IPS-15b (cell line): ENCODE measurements around the gene C10orf67.
"Not testable (repeated sequence)": the region's sequence is repeated elsewhere in the genome, so short reads cannot be mapped to it uniquely, and the experiment has no call there.

Source experiments
- H3K27me3 ChIP-seq: one replicate; pipeline ENCODE4 v1.6.1; 2013; ENCODE audit warnings: low read length; ENCODE audit not compliant: control insufficient read depth, insufficient read depth
- H3K36me3 ChIP-seq: one replicate; pipeline ENCODE4 v1.6.1; 2013; ENCODE audit warnings: low read length; ENCODE audit not compliant: control insufficient read depth, insufficient read depth
- H3K4me1 ChIP-seq: one replicate; pipeline ENCODE4 v1.6.1; 2013; ENCODE audit warnings: mild to moderate bottlenecking, low read length; ENCODE audit not compliant: control insufficient read depth, insufficient read depth
- H3K4me3 ChIP-seq: one replicate; pipeline ENCODE4 v1.5.1; 2013; ENCODE audit warnings: low read depth, low read length
- H3K9ac ChIP-seq: one replicate; pipeline ENCODE4 v1.6.1; 2013; ENCODE audit warnings: low read depth, mild to moderate bottlenecking, low read length
- H3K9me3 ChIP-seq: one replicate; pipeline ENCODE4 v1.6.1; 2013; ENCODE audit warnings: mild to moderate bottlenecking, low read length; ENCODE audit not compliant: control insufficient read depth, insufficient read depth

The C10orf67 gene

GRCh38 chr10:23284155-23284554 is 60.4 kb downstream of the C10orf67 start:
- H3K36me3 ChIP-seq, result no peaks in the 10 kb centered on the region

DNA sequence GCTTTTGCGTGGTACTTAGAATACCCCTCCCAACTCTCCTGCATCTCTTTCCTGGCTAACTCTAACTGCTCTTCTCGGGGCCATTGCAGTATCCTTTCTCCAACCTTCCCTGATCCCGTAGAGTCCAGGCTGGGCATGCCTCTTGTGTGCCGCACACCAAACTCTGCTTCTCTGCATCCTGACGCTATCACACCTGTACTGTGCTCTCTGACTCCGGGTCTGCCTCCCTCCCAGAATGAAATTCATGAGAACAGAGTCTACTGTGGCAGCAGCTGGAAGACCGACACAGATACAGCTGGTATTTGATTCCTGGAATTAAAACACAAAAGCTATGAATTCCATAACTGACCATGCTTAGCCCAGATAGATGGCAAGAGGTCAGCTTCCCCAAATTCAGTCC is 60.9 kb downstream of the C10orf67 start:
- Histone ChIP-seq H3K9me3 (no peaks in the 10 kb centered on the region), H3K4me1 (peaks cover 10% of the 10 kb centered on the region), H3K9ac (no peak overlapping the region), H3K36me3 (no peaks in the 10 kb centered on the region), H3K27me3 (no peaks in the 10 kb centered on the region), H3K4me3 (no peak overlapping the region)

More at GRCh38 chr10:23284155-23284554, 60.4 kb downstream of the C10orf67 start:
- H3K4me3 ChIP-seq, result no peak overlapping the region
- no peak overlapping the region for H3K9ac ChIP-seq
- H3K4me1 ChIP-seq, result peaks cover 9% of the 10 kb centered on the region
- no peaks in the 10 kb centered on the region for H3K9me3 ChIP-seq
- no peaks in the 10 kb centered on the region for H3K27me3 ChIP-seq

GRCh38 chr10:23281044-23281433 is 63.6 kb downstream of the C10orf67 start:
- H3K36me3 ChIP-seq, result no peaks in the 10 kb centered on the region
- no peaks in the 10 kb centered on the region for H3K9me3 ChIP-seq
- no peaks in the 10 kb centered on the region for H3K27me3 ChIP-seq
- H3K9ac ChIP-seq, result no peak overlapping the region
- peaks cover 10% of the 10 kb centered on the region for H3K4me1 ChIP-seq
- peak overlapping the region; percentile 28 for H3K4me3 ChIP-seq

DNA sequence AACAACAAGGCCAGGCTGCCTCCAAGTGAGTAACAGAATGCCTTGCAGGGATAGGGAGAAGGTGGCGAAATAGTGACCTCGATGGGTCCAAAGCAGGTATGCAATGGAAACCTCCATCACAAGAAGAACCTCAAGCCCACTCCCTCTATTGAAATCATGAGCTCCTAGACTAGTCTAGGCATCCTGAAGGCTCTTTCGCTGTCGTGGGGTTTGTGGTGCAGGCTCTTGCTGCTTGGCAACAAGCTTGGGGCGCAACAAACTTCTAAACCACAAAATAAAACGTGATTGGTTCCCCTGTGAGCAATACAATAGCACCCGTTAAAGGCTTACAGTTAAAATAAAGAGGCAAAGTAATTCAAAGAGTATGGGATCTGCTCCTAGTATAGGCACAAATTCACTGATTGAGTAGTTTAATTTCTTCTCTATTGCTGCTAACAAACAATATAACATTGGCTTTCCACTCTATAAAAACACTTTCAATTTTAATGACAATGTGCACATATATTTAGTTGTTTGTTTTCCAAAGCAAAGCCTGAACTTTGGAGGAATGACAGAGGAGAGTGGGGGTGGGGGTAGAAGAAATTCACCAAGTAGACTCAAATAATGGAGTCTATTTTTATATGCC is 64.1 kb downstream of the C10orf67 start:
- Histone ChIP-seq H3K4me1 (peaks cover 10% of the 10 kb centered on the region), H3K9me3 (no peaks in the 10 kb centered on the region), H3K9ac (no peak overlapping the region), H3K27me3 (no peaks in the 10 kb centered on the region), H3K36me3 (no peaks in the 10 kb centered on the region), H3K4me3 (peak overlapping the region; percentile 28)

DNA sequence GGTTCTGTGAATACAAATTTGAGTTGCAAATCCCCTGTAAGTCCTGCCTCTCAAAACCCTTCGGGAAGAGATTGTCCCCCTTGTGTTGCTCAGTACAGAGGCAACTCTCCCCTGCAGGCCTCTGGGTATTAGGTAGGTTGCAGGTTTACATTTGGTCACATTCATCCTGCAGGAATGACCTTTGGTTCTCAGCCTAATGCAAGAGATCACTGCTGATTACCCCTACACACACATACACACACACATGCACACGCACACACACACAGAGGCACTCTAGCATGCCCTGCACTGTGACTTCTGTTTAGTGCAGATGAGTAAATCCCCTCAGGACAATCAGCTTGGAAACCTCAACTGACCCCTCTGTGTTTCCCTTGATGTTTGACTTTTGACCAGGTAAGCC is 69.2 kb downstream of the C10orf67 start:
- Histone ChIP-seq H3K9ac (no peak overlapping the region), H3K36me3 (no peaks in the 10 kb centered on the region), H3K4me1 (peaks cover 6% of the 10 kb centered on the region), H3K9me3 (no peaks in the 10 kb centered on the region), H3K27me3 (no peaks in the 10 kb centered on the region), H3K4me3 (no peak overlapping the region)

DNA sequence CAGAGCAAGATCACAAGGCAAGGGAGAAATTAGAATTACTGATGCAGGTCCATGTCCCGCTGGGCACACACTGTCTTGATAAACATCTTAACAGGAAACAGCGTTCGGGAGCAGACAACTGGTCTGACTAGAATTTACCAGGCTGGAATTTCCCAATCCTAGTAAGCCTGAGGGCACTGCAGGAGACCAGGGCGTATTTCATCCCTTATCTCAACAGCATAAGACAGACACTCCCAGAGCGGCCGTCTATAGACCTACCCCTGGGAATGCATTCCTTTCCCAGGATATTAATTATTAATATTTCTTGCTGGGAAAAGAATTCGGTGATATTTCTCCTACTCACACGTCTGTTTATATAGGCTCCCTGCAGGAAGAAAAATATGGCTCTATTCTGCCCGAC is 70.4 kb downstream of the C10orf67 start:
- not testable (repeated sequence) for H3K36me3 ChIP-seq, H3K4me1 ChIP-seq, H3K4me3 ChIP-seq, H3K27me3 ChIP-seq, H3K9me3 ChIP-seq, H3K9ac ChIP-seq

- Histone ChIP-seq H3K9ac (no peak overlapping the region), H3K9me3 (no peaks in the 10 kb centered on the region), H3K27me3 (no peaks in the 10 kb centered on the region), H3K36me3 (no peaks in the 10 kb centered on the region), H3K4me1 (no peaks in the 10 kb centered on the region), H3K4me3 (no peak overlapping the region)
Observed at GRCh38 chr10:23270531-23270930, 74.1 kb downstream of the C10orf67 start.

DNA sequence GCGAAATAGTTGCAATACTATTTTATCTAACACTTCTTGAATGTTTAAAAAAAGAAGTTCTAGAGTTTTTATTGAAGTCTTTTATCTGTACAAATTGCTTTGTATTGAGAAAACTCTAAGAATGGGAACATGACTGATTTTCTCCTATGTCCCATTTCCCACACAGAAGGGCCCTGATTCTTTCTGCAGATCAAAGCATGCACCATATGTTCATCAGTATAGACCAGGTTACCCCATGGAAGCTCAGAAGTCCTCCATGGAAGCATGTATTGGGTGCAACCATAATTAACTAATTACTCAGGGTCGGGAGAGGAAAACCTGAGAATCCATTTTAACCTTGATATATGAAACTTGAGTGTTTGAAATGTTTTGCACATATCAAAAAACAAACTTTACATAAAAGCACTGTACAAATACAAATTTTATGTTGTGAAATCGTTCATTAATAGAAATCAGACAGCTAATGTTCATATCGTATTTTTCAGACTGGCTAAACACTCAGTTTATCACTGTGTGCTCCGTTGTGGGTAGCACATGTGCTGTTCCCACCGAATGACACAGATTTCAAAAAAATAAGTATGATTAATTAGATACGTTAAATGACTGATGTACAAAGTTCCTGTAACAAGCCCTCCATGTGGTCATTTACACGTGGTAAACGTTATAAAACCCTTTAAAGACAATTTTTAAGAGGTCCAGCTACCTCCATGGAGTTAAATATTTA is 81.0 kb downstream of the C10orf67 start:
- Histone ChIP-seq H3K9ac (no peak overlapping the region), H3K36me3 (no peaks in the 10 kb centered on the region), H3K4me3 (no peak overlapping the region), H3K4me1 (no peaks in the 10 kb centered on the region), H3K27me3 (peaks cover 4% of the 10 kb centered on the region), H3K9me3 (no peaks in the 10 kb centered on the region)

DNA sequence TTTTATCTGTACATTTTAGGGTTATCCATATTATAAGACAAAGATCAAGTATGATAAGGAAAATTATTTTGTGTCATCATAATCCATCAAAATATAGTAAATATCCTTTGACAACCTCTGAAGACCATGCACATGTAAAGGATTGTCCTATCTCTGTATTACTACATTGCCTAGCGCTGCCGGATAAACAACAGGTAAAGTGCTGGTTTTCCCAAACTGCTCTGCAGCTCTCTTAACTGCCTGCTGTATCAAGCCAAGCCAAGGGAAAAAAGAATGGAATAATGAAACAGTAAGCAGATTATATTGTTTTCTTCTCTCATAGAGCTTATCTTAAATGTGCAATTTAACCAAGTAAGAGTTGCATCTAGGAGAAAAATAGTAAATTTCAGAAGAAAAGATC is 81.7 kb downstream of the C10orf67 start:
- no peaks in the 10 kb centered on the region for H3K9me3 ChIP-seq
- H3K27me3 ChIP-seq, result peaks cover 4% of the 10 kb centered on the region
- H3K4me3 ChIP-seq, result no peak overlapping the region
- no peak overlapping the region for H3K9ac ChIP-seq
- H3K36me3 ChIP-seq, result no peaks in the 10 kb centered on the region
- no peaks in the 10 kb centered on the region for H3K4me1 ChIP-seq

DNA sequence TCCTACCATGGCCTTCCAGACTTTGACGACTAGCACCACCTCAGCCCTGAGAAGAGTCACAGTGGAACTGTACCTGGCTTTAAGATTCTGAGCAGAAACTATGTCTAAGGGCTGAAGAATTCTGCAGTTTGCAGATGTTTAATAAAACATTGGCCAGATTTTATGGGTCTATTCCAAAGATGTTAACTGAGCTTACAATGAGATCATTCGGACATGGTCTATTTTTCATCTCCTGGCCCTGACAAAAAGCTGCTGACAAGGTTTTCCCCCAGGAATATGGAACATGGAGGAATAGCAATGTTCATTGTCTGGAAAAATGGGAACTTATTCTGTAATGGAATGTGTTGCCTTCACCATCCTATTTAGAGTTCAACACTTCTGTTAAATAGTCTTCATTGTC is 86.1 kb downstream of the C10orf67 start:
- Histone ChIP-seq H3K4me3 (no peak overlapping the region), H3K4me1 (no peaks in the 10 kb centered on the region), H3K9me3 (no peaks in the 10 kb centered on the region), H3K27me3 (no peaks in the 10 kb centered on the region), H3K36me3 (no peaks in the 10 kb centered on the region), H3K9ac (no peak overlapping the region)

DNA sequence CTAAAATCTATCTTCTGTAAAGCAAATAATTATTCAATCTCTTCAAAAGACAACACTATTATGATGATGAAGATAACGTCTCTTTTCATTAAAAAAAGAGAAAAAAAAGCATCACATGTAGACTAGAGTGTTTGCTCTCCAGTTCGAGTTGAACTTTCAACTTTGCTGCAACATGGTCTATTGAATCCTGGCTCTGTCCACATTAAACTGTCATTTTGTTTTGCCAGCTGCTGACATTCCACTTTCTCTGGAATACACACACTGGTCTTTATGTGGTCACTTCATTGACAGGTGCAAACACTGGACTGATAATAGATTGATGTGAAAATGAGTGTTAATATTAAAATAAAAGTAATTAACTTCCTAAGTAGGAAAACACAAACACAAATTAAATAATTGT is 90.8 kb downstream of the C10orf67 start:
- no peak overlapping the region for H3K9ac ChIP-seq
- H3K4me3 ChIP-seq, result no peak overlapping the region
- H3K27me3 ChIP-seq, result no peaks in the 10 kb centered on the region
- H3K4me1 ChIP-seq, result no peaks in the 10 kb centered on the region
- no peaks in the 10 kb centered on the region for H3K36me3 ChIP-seq
- H3K9me3 ChIP-seq, result no peaks in the 10 kb centered on the region

DNA sequence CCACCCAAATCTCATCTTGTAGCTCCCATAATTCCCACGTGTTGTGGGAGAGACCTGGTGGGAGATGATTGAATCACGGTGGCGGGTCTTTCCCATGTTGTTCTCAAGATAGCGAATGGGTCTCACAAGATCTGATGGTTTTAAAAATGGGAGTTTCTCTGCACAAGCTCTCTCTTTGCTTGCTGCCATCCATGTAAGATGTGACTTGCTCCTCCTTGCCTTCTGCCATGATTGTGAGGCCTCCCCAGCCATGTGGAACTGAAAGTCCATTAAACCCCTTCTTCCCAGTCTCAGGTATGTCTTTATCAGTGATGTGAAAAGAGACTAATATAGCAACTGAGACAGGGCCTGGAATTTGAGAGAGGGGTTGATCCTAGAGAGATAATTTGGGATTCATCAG is 91.7 kb downstream of the C10orf67 start:
- not testable (repeated sequence) for H3K4me1 ChIP-seq, H3K4me3 ChIP-seq, H3K27me3 ChIP-seq, H3K9me3 ChIP-seq, H3K36me3 ChIP-seq, H3K9ac ChIP-seq
